Peyer's patch (tissue), 4 donors: ENCODE results near the gene MXRA5.

Experiments
- POLR2A ChIP-seq, 2 donors: fragments of 450-650 bp; IDR thresholded peaks; one replicate each; pipeline ENCODE4 v1.5.1; 2017; ENCODE audit warnings: antibody characterized with exemption in 2 of 2, mild to moderate bottlenecking in 2 of 2, moderate library complexity in 2 of 2
- TF ChIP-seq, protein P1 (sequence below), 6 experiments: fragments of 450-650 bp in 4 of 6; fragments of 200-600 bp in 2 of 6; sonication (generic) in 1 of 6; IDR thresholded peaks; one replicate each; pipeline ENCODE4 v1.5.1; 2017 to 2019; ENCODE audit warnings: antibody characterized with exemption in 6 of 6, mild to moderate bottlenecking in 3 of 6, moderate library complexity in 1 of 6

- TF ChIP-seq, protein P1, sequence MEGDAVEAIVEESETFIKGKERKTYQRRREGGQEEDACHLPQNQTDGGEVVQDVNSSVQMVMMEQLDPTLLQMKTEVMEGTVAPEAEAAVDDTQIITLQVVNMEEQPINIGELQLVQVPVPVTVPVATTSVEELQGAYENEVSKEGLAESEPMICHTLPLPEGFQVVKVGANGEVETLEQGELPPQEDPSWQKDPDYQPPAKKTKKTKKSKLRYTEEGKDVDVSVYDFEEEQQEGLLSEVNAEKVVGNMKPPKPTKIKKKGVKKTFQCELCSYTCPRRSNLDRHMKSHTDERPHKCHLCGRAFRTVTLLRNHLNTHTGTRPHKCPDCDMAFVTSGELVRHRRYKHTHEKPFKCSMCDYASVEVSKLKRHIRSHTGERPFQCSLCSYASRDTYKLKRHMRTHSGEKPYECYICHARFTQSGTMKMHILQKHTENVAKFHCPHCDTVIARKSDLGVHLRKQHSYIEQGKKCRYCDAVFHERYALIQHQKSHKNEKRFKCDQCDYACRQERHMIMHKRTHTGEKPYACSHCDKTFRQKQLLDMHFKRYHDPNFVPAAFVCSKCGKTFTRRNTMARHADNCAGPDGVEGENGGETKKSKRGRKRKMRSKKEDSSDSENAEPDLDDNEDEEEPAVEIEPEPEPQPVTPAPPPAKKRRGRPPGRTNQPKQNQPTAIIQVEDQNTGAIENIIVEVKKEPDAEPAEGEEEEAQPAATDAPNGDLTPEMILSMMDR (IDR thresholded peaks at IDR 0.05): no peak
- no peak for TF ChIP-seq POLR2A (IDR thresholded peaks at IDR 0.05)
These were observed 27.8 kb upstream of the MXRA5 start for GRCh38 chrX:3374108-3374800.
